Measurements from ENCODE around the gene ENTPD8. TPM values are rescaled to one million over a fixed set of nuclear protein-coding genes. Genes with fewer than 3 reads are reported as not detected.

ENTPD8 gene
- total and polyA plus RNA-seq, 10 of the 15 experiments (the other 5 are each of a cell fraction or from before 2014, with no cell fraction given), result not detected

DNA sequence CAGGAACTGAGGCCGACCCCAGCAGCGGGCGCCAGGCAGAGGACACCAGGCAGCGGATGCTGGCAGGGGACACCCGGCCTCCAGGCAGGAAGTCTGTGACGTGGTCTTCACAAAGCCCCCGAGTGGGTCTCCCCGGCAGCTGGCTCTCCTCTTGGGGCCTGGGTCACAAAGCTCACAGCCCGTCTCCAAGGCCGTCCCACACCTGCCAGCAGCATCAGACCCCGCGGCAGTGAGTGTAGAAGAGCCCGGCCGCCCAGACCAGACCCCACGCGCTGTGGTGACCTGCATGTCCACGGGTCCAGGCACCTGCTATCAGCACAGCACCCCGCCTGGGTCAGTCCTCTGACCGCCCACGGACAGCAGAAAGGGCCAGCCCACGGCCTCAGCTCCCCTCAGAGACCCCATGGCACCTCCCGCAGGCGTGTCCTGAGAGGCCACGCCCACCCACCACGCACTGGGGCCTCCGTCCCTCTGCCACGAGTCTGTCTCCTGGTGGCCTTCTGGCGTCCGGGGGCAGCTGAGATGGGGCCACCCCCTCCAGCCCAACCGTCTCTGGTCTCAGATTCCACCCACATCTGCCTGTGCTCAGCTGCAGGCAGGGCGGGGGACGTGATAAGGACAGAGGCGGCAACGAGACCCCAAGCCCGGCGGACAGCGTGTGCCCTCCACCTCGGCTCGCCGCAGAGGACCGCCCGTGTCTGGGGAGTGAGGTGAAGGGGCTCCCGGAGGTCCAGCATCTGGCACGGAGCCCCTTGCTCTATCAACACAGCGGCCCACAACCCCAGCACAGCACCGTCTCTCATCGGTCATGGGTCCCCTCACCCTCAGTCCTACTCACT, 52.3 kb downstream of the ENTPD8 start:
- Histone ChIP-seq H3K9me3 (replicated peaks; ENCODE audit: control insufficient read depth, insufficient read depth, low read length) (no peaks in the 10 kb centered on the region), H2AFZ (ENCODE audit: control insufficient read depth, low read depth, low read length) (no peak overlapping the region), H3K4me3 (no peak overlapping the region), H3K4me2 (ENCODE audit: control insufficient read depth, insufficient read depth) (no peak overlapping the region), H4K20me1 (ENCODE audit: control insufficient read depth, insufficient read depth) (no peaks in the 10 kb centered on the region), H3K79me2 (ENCODE audit: control insufficient read depth, insufficient read depth, low read length) (no peaks in the 10 kb centered on the region), H3K27ac (ENCODE audit: control insufficient read depth, insufficient read depth) (no peak overlapping the region), H3K9ac (ENCODE audit: control insufficient read depth, insufficient read depth, low read length) (no peak overlapping the region), H3K27me3 (replicated peaks in 1 of 2; ENCODE audit: control insufficient read depth in 2 of 2, insufficient read depth in 2 of 2, low read length in 1 of 2) (no peaks in the 10 kb centered on the region), H3K4me1 (ENCODE audit: control insufficient read depth, insufficient read depth, low read length) (no peaks in the 10 kb centered on the region), H3K36me3 (ENCODE audit: control insufficient read depth in 2 of 2, insufficient read depth in 2 of 2, low read length in 1 of 2) (no peaks in the 10 kb centered on the region; a peak in 1 of 4 replicates)
- WGBS (ENCODE audit: insufficient coverage, insufficient replicate concordance, low lambda C conversion rate, missing lambda C conversion rate), result 92% methylated on average over 47 of the region's 47 CpGs
- no peak for ATAC-seq
- no peak for FAIRE-seq
- RAD21 ChIA-PET (ENCODE audit: unreplicated experiment), result no interaction called here
- in situ Hi-C loops (cut with MboI), result no loop called here
- TF ChIP-seq HCFC1 (IDR thresholded peaks at IDR 0.05; ENCODE audit: low read length) (no peak), EZH2 (IDR thresholded peaks at IDR 0.05; ENCODE audit: borderline replicate concordance, control insufficient read depth, low read depth, low read length) (no peak), MYC (IDR thresholded peaks at IDR 0.05; ENCODE audit: insufficient read depth, insufficient read length, insufficient replicate concordance, low read length, severe bottlenecking) (no peak), RAD21 (IDR thresholded peaks at IDR 0.05; ENCODE audit: insufficient read depth, low read depth, low read length) (no peak), MYB (IDR thresholded peaks at IDR 0.05; ENCODE audit: borderline replicate concordance, low read depth, low read length) (no peak), HDAC6 (IDR thresholded peaks at IDR 0.05; ENCODE audit: unreplicated experiment) (no peak), TCF12 (IDR thresholded peaks at IDR 0.05; ENCODE audit: low read depth, low read length) (no peak), BCL11A (IDR thresholded peaks at IDR 0.05; ENCODE audit: low read depth, low read length) (no peak), POU2F2 (IDR thresholded peaks at IDR 0.05; ENCODE audit: borderline replicate concordance, low read depth, low read length) (no peak), SUZ12 (IDR thresholded peaks at IDR 0.05; ENCODE audit: unreplicated experiment) (no peak), ETV6 (conservative IDR thresholded peaks at IDR 0.05 in 1 of 2, IDR thresholded peaks at IDR 0.05 in 1 of 2; ENCODE audit: borderline replicate concordance in 1 of 2, low read depth in 1 of 2) (no peak), CBX3 (IDR thresholded peaks at IDR 0.05; ENCODE audit: borderline replicate concordance, low read depth) (no peak), SP1 (IDR thresholded peaks at IDR 0.05; ENCODE audit: low read depth, low read length) (no peak)
- TF ChIP-seq, protein P1, sequence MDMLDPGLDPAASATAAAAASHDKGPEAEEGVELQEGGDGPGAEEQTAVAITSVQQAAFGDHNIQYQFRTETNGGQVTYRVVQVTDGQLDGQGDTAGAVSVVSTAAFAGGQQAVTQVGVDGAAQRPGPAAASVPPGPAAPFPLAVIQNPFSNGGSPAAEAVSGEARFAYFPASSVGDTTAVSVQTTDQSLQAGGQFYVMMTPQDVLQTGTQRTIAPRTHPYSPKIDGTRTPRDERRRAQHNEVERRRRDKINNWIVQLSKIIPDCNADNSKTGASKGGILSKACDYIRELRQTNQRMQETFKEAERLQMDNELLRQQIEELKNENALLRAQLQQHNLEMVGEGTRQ (IDR thresholded peaks at IDR 0.05; ENCODE audit: borderline replicate concordance, low read depth, low read length), result no peak
- TF ChIP-seq, protein P2, sequence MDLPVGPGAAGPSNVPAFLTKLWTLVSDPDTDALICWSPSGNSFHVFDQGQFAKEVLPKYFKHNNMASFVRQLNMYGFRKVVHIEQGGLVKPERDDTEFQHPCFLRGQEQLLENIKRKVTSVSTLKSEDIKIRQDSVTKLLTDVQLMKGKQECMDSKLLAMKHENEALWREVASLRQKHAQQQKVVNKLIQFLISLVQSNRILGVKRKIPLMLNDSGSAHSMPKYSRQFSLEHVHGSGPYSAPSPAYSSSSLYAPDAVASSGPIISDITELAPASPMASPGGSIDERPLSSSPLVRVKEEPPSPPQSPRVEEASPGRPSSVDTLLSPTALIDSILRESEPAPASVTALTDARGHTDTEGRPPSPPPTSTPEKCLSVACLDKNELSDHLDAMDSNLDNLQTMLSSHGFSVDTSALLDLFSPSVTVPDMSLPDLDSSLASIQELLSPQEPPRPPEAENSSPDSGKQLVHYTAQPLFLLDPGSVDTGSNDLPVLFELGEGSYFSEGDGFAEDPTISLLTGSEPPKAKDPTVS (IDR thresholded peaks at IDR 0.05; ENCODE audit: low read depth, low read length), result no peak
- TF ChIP-seq, protein P3, sequence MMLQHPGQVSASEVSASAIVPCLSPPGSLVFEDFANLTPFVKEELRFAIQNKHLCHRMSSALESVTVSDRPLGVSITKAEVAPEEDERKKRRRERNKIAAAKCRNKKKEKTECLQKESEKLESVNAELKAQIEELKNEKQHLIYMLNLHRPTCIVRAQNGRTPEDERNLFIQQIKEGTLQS (IDR thresholded peaks at IDR 0.05; ENCODE audit: borderline replicate concordance, extremely low read depth, low read depth, low read length), result no peak
- TF ChIP-seq, protein P4, sequence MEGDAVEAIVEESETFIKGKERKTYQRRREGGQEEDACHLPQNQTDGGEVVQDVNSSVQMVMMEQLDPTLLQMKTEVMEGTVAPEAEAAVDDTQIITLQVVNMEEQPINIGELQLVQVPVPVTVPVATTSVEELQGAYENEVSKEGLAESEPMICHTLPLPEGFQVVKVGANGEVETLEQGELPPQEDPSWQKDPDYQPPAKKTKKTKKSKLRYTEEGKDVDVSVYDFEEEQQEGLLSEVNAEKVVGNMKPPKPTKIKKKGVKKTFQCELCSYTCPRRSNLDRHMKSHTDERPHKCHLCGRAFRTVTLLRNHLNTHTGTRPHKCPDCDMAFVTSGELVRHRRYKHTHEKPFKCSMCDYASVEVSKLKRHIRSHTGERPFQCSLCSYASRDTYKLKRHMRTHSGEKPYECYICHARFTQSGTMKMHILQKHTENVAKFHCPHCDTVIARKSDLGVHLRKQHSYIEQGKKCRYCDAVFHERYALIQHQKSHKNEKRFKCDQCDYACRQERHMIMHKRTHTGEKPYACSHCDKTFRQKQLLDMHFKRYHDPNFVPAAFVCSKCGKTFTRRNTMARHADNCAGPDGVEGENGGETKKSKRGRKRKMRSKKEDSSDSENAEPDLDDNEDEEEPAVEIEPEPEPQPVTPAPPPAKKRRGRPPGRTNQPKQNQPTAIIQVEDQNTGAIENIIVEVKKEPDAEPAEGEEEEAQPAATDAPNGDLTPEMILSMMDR (IDR thresholded peaks at IDR 0.05 in 2 of 3, conservative IDR thresholded peaks at IDR 0.05 in 1 of 3; ENCODE audit: control insufficient read depth in 2 of 3, extremely low read depth in 1 of 3, insufficient read depth in 1 of 3, low read depth in 3 of 3, low read length in 3 of 3), result no peak
- POLR2A ChIA-PET, result interaction anchor here (0.5 kb wide), 1 partner anchor 1304 kb away, joined by 6 read pairs; no protein-coding TSS in a partner anchor
- intact Hi-C loops (cut with micrococcal nuclease; ENCODE audit: unreplicated experiment), result no loop called here
- BruUV-seq (replicated peaks), result no TSS peak
- CTCF ChIA-PET, result no interaction called here
- DNase-seq (ENCODE audit: low read depth, low spot score), result no peak
- SMC1A ChIA-PET (ENCODE audit: uncharacterized antibody, unreplicated experiment), result no interaction called here
